Calu3 (cell line): ENCODE measurements around the gene PDIA4. TPM values are rescaled to one million over a fixed set of nuclear protein-coding genes. Genes with fewer than 3 reads are reported as not detected.

Source experiments
- BruUV-seq: library from RNA; stranded (reverse); fragments of 400-500 nt; replicated peaks from 2 replicates; lab custom pipeline; 2021; lab: Mats Ljungman, UMichigan
- CTCF ChIA-PET: fragments of 300-600 bp; sonication (Branson Sonifier 250); formaldehyde crosslinking; loops from one replicate; lab custom pipeline; 2022; ENCODE audit warnings: antibody characterized with exemption; lab: Charles Lee
- DNase-seq: peaks from one replicate; pipeline ENCODE4 v3.0.0; 2022
- H3K27ac Mint-ChIP-seq: one replicate; pipeline ENCODE4 v1.8.0; 2022; ENCODE audit warnings: mixed read lengths; ENCODE audit not compliant: unreplicated experiment
- H3K27me3 Mint-ChIP-seq: one replicate; pipeline ENCODE4 v1.8.0; 2022; ENCODE audit warnings: mixed read lengths; ENCODE audit not compliant: unreplicated experiment
- H3K36me3 Mint-ChIP-seq: one replicate; pipeline ENCODE4 v1.8.0; 2022; ENCODE audit warnings: mild to moderate bottlenecking, moderate library complexity, mixed read lengths; ENCODE audit not compliant: insufficient read depth, unreplicated experiment
- H3K4me1 Mint-ChIP-seq: one replicate; pipeline ENCODE4 v1.8.0; 2022; ENCODE audit warnings: mild to moderate bottlenecking, low read depth, mixed read lengths; ENCODE audit not compliant: unreplicated experiment
- H3K4me3 Mint-ChIP-seq: one replicate; pipeline ENCODE4 v1.8.0; 2022; ENCODE audit warnings: mild to moderate bottlenecking, low read depth, moderate library complexity, mixed read lengths; ENCODE audit not compliant: unreplicated experiment
- H3K9me3 Mint-ChIP-seq: one replicate; pipeline ENCODE4 v1.8.0; 2022; ENCODE audit warnings: low read depth, mixed read lengths; ENCODE audit not compliant: unreplicated experiment
- intact Hi-C: fragments of 100-400 bp; cut with micrococcal nuclease; formaldehyde crosslinking; loops from one replicate; pipeline ENCODE4 v1.10.0; 2022; ENCODE audit not compliant: unreplicated experiment
- total RNA-seq: library from RNA; stranded (reverse); gene quantifications from 2 replicates; pipeline ENCODE4 v1.2.3, GENCODE V29; 2022
- TF ChIP-seq, protein P1 (sequence below): fragments of 200-600 bp; IDR thresholded peaks from one replicate; pipeline ENCODE4 v1.8.0; 2022; ENCODE audit warnings: antibody characterized with exemption; ENCODE audit not compliant: unreplicated experiment

PDIA4 gene
- total RNA-seq, 1 experiment from 2014 or later: 351 TPM

DNA sequence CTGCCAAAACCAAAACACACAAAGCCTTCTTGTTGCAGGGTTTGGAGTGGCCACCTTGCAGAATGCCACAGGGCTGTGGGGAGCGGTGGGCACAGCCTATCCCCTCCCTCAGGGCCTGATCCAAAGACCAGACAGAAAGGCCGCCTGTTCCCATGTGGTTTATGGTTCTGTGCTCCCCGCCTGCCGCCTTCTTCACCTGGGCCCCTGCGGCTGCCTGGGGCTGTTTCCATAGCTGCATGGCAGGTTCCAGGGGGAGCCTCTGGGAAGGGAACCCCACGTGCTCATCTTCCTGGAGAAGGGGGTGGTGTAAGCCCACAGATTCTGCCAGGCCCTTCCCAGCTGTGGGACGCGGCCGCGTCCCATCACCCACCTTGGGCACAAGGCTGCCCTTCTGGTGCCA, 73.5 kb downstream of the PDIA4 start:
- no peak overlapping the region for H3K27ac Mint-ChIP-seq

DNA sequence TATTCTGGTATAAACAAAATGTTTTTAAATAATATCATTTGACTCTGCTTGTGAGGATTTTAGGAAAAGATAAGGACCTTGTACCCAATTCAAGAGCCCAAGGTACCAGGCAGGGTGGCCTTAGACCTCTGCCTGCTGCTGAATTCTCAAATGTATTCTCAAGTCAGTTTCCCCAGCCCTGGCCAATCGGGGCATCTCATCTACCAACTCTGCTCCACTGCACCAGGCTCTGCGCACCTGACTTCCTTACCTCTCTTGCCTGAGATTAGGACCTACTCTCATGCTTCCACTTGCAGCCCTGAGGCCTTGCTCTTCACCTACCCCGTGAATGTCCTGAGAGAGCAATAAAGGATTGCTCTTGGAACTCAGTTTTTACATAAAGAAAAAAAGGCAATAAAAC, 74.6 kb downstream of the PDIA4 start:
- H3K9me3 Mint-ChIP-seq: no peaks in the 10 kb centered on the region
- DNase-seq: no peak
- H3K36me3 Mint-ChIP-seq: no peaks in the 10 kb centered on the region
- H3K27me3 Mint-ChIP-seq: no peaks in the 10 kb centered on the region
- TF ChIP-seq, protein P1, sequence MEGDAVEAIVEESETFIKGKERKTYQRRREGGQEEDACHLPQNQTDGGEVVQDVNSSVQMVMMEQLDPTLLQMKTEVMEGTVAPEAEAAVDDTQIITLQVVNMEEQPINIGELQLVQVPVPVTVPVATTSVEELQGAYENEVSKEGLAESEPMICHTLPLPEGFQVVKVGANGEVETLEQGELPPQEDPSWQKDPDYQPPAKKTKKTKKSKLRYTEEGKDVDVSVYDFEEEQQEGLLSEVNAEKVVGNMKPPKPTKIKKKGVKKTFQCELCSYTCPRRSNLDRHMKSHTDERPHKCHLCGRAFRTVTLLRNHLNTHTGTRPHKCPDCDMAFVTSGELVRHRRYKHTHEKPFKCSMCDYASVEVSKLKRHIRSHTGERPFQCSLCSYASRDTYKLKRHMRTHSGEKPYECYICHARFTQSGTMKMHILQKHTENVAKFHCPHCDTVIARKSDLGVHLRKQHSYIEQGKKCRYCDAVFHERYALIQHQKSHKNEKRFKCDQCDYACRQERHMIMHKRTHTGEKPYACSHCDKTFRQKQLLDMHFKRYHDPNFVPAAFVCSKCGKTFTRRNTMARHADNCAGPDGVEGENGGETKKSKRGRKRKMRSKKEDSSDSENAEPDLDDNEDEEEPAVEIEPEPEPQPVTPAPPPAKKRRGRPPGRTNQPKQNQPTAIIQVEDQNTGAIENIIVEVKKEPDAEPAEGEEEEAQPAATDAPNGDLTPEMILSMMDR: no peak
- CTCF ChIA-PET: no interaction called here
- BruUV-seq: no TSS peak
- no peak overlapping the region for H3K4me3 Mint-ChIP-seq
- intact Hi-C loops: no loop called here
- no peak overlapping the region for H3K27ac Mint-ChIP-seq
- H3K4me1 Mint-ChIP-seq: no peaks in the 10 kb centered on the region

More for the DNA sequence above, 73.5 kb downstream of the PDIA4 start:
- H3K27me3 Mint-ChIP-seq: peaks cover 9% of the 10 kb centered on the region
- H3K4me3 Mint-ChIP-seq: no peak overlapping the region
- no peak for DNase-seq
- intact Hi-C loops: no loop called here
- no peaks in the 10 kb centered on the region for H3K4me1 Mint-ChIP-seq
- no peaks in the 10 kb centered on the region for H3K9me3 Mint-ChIP-seq
- TF ChIP-seq, protein P1: no peak
- CTCF ChIA-PET: no interaction called here
- H3K36me3 Mint-ChIP-seq: no peaks in the 10 kb centered on the region
- no TSS peak for BruUV-seq

Other genes starting within 250 kb of the PDIA4 start
- gene EZH2, start 144.2 kb downstream of the PDIA4 start, total RNA-seq: 40.2 and 46.5 TPM in 2 replicates
- gene ZNF786, start 62.2 kb upstream of the PDIA4 start, total RNA-seq: 9.8 and 10.9 TPM in 2 replicates
- gene ZNF425, start 97.8 kb upstream of the PDIA4 start, total RNA-seq: 1.0 and 1.5 TPM in 2 replicates
- gene ZNF398, start 118.9 kb upstream of the PDIA4 start, total RNA-seq: 14.6 and 17.0 TPM in 2 replicates
- gene ZNF282, start 167.0 kb upstream of the PDIA4 start, total RNA-seq: 40.3 and 45.2 TPM in 2 replicates
- gene ZNF212, start 211.1 kb upstream of the PDIA4 start, total RNA-seq: 17.2 and 18.5 TPM in 2 replicates
- gene ZNF783, start 233.7 kb upstream of the PDIA4 start, total RNA-seq: 17.8 and 18.1 TPM in 2 replicates